ENCODE data around the gene TBC1D9.

- TF ChIP-seq EZH2 (IDR thresholded peaks at IDR 0.05): no peak
- no peak for TF ChIP-seq POLR2AphosphoS5 (IDR thresholded peaks at IDR 0.05; ENCODE audit: borderline replicate concordance, low read depth, low read length)
Measured at GRCh38 chr4:140706665-140707064, 49.5 kb downstream of the TBC1D9 start.
